ENCODE data around the gene C15orf39. TPM values are rescaled to one million over a fixed set of nuclear protein-coding genes. Genes with fewer than 3 reads are reported as not detected.

Gene C15orf39
- total RNA-seq, 1 donor from 2014 or later = 2.6 TPM

DNA sequence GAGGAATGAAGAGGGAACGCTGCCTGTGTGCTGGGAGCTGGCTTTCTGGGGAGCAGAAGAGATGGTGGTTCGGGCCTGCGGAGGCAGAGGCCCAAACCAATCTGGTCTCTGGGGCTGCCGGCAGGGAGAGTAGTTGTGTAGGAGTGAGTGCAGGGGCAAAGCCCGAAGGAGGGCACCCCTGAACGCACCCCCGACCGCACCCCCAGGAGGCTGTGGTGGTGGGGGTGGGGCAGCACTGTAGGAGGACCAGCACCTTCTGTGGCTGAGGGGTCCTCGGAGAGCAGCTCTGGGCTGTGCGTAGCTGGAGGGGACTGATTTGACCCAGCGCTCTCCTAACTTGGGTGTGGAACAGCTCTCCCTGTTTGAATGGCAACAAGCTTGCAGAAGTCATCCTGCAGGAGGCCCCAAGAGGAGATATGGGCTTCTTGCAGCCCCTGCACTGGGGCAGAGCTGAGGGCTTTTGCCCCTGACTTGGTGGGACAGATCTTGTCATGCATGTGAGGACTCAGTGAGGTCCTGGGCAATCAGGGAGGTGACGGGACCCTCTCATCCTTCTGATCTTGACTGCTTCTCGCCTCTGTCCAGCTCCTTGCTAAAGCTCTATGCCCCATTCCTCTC lies 26.1 kb downstream of the C15orf39 start:
- Histone ChIP-seq H3K4me3 (ENCODE audit: low read length in 3 of 3) (no peak overlapping the region), H3K27ac (ENCODE audit: low read depth, low read length) (no peak overlapping the region), H3K9me3 (ENCODE audit: control insufficient read depth in 3 of 3, low read length in 3 of 3) (no peaks in the 10 kb centered on the region), H3K27me3 (ENCODE audit: control insufficient read depth in 3 of 3, insufficient read depth in 3 of 3, low read length in 3 of 3) (peaks cover 5 to 20% (median 12%) of the 10 kb centered on the region in 3 donors), H3K36me3 (ENCODE audit: control insufficient read depth in 3 of 3, insufficient read depth in 3 of 3, low read length in 3 of 3) (no peaks in the 10 kb centered on the region), H3K9ac (ENCODE audit: low read depth in 1 of 3, low read length in 3 of 3) (no peak overlapping the region), H3K4me1 (ENCODE audit: control insufficient read depth in 3 of 3, insufficient read depth in 3 of 3, low read length in 3 of 3) (peaks cover 0 to 2% (median 0%) of the 10 kb centered on the region in 3 donors)

- Histone ChIP-seq H3K36me3 (ENCODE audit: control insufficient read depth in 3 of 3, insufficient read depth in 3 of 3, low read length in 3 of 3) (no peaks in the 10 kb centered on the region), H3K9me3 (ENCODE audit: control insufficient read depth in 3 of 3, low read length in 3 of 3) (no peaks in the 10 kb centered on the region), H3K9ac (ENCODE audit: low read depth in 1 of 3, low read length in 3 of 3) (no peak overlapping the region), H3K27ac (ENCODE audit: low read depth, low read length) (no peak overlapping the region), H3K4me3 (ENCODE audit: low read length in 3 of 3) (no peak overlapping the region), H3K27me3 (ENCODE audit: control insufficient read depth in 3 of 3, insufficient read depth in 3 of 3, low read length in 3 of 3) (peaks cover 10 to 30% (median 22%) of the 10 kb centered on the region in 3 donors), H3K4me1 (ENCODE audit: control insufficient read depth in 3 of 3, insufficient read depth in 3 of 3, low read length in 3 of 3) (peaks cover 0 to 2% (median 0%) of the 10 kb centered on the region in 3 donors)
These were observed 27.1 kb downstream of the C15orf39 start for GRCh38 chr15:75228787-75229186.

- Histone ChIP-seq H3K9me3 (ENCODE audit: control insufficient read depth in 3 of 3, low read length in 3 of 3) (no peaks in the 10 kb centered on the region), H3K4me1 (ENCODE audit: control insufficient read depth in 3 of 3, insufficient read depth in 3 of 3, low read length in 3 of 3) (peaks cover 0 to 2% (median 0%) of the 10 kb centered on the region in 3 donors), H3K36me3 (ENCODE audit: control insufficient read depth in 3 of 3, insufficient read depth in 3 of 3, low read length in 3 of 3) (no peaks in the 10 kb centered on the region), H3K27ac (ENCODE audit: low read depth, low read length) (no peak overlapping the region), H3K9ac (ENCODE audit: low read depth in 1 of 3, low read length in 3 of 3) (no peak overlapping the region), H3K27me3 (ENCODE audit: control insufficient read depth in 3 of 3, insufficient read depth in 3 of 3, low read length in 3 of 3) (peaks cover 10 to 36% (median 27%) of the 10 kb centered on the region in 3 donors), H3K4me3 (ENCODE audit: low read length in 3 of 3) (no peak overlapping the region)
These were observed 27.7 kb downstream of the C15orf39 start for GRCh38 chr15:75229191-75230015.

DNA sequence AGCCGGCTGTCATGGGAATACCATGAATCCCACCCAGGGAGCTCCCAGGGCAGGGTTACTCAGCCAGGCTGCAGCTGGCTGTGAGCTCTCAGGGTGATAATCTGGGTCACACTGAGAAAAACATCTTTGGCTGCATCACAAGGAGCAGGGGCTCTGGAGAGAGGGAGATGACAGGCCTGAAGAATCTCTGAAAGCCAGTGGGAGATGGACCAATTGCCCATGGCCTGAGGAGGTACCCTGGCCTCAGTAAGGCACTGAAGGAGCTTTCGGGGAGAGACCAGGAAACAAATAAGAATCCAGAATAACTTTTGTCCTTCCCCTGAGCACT lies 28.3 kb downstream of the C15orf39 start:
- Histone ChIP-seq H3K9me3 (ENCODE audit: control insufficient read depth in 3 of 3, low read length in 3 of 3) (no peaks in the 10 kb centered on the region), H3K36me3 (ENCODE audit: control insufficient read depth in 3 of 3, insufficient read depth in 3 of 3, low read length in 3 of 3) (no peaks in the 10 kb centered on the region), H3K9ac (ENCODE audit: low read depth in 1 of 3, low read length in 3 of 3) (no peak overlapping the region), H3K27ac (ENCODE audit: low read depth, low read length) (no peak overlapping the region), H3K27me3 (ENCODE audit: control insufficient read depth in 3 of 3, insufficient read depth in 3 of 3, low read length in 3 of 3) (peaks cover 10 to 41% (median 30%) of the 10 kb centered on the region in 3 donors), H3K4me1 (ENCODE audit: control insufficient read depth in 3 of 3, insufficient read depth in 3 of 3, low read length in 3 of 3) (peaks cover 0 to 2% (median 0%) of the 10 kb centered on the region in 3 donors), H3K4me3 (ENCODE audit: low read length in 3 of 3) (no peak overlapping the region)

DNA sequence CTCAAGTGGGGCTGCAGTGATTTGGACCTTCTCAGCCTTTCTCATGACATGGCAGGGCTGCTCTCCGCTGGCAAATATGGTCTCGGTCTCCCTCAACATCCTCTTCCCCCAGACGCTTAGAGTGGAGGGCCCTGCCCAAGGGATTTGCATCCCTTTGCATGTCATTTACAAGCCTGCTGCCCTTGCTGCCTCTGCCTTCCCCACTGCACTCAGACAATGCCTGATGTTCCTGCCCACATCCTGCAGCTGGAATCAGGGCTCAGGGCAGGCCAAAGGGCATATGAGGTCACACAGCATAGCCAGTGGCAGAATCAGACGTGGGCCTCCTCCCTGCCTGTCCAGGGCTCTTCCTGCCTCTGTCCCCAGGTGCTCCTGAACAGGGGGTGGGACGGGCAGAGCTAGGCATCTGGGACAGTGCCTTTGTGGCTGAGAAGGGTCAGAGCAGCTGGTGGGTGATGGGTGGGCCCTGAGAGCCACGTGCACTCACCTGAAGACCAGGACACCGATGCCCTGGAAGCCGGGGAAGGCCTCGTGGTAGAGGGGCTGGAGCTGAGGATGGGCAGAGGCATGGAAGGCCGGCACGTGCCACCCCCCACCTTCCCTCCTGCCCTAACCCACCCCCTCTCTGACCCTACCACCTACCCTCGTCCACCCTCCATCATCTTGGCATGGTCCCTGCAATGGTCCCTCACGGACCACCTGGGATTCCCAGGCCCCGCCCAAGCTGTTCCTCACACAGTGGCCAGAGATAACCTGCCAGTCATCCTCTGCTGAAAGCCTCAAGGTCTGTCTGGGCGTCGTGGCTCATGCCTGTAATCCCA lies 29.1 kb downstream of the C15orf39 start:
- Histone ChIP-seq H3K27me3 (ENCODE audit: control insufficient read depth in 3 of 3, insufficient read depth in 3 of 3, low read length in 3 of 3) (peaks cover 10 to 44% (median 37%) of the 10 kb centered on the region in 3 donors), H3K9ac (ENCODE audit: low read depth in 1 of 3, low read length in 3 of 3) (no peak overlapping the region), H3K4me1 (ENCODE audit: control insufficient read depth in 3 of 3, insufficient read depth in 3 of 3, low read length in 3 of 3) (peaks cover 0 to 2% (median 0%) of the 10 kb centered on the region in 3 donors)

GRCh38 chr15:75231836-75232235 lies 30.2 kb downstream of the C15orf39 start:
- Histone ChIP-seq H3K27me3 (ENCODE audit: control insufficient read depth in 3 of 3, insufficient read depth in 3 of 3, low read length in 3 of 3) (peaks cover 10 to 45% (median 39%) of the 10 kb centered on the region in 3 donors), H3K9ac (ENCODE audit: low read depth in 1 of 3, low read length in 3 of 3) (no peak overlapping the region), H3K4me1 (ENCODE audit: control insufficient read depth in 3 of 3, insufficient read depth in 3 of 3, low read length in 3 of 3) (peaks cover 0 to 2% (median 0%) of the 10 kb centered on the region in 3 donors), H3K9me3 (ENCODE audit: control insufficient read depth in 3 of 3, low read length in 3 of 3) (no peaks in the 10 kb centered on the region), H3K36me3 (ENCODE audit: control insufficient read depth in 3 of 3, insufficient read depth in 3 of 3, low read length in 3 of 3) (no peaks in the 10 kb centered on the region), H3K27ac (ENCODE audit: low read depth, low read length) (no peak overlapping the region), H3K4me3 (ENCODE audit: low read length in 3 of 3) (no peak overlapping the region)

More for the DNA sequence above, 29.1 kb downstream of the C15orf39 start:
- no peak overlapping the region for H3K27ac ChIP-seq (ENCODE audit: low read depth, low read length)
- H3K4me3 ChIP-seq (ENCODE audit: low read length in 3 of 3) = no peak overlapping the region
- H3K9me3 ChIP-seq (ENCODE audit: control insufficient read depth in 3 of 3, low read length in 3 of 3) = no peaks in the 10 kb centered on the region
- H3K36me3 ChIP-seq (ENCODE audit: control insufficient read depth in 3 of 3, insufficient read depth in 3 of 3, low read length in 3 of 3) = no peaks in the 10 kb centered on the region

- Histone ChIP-seq H3K36me3 (ENCODE audit: control insufficient read depth in 3 of 3, insufficient read depth in 3 of 3, low read length in 3 of 3) (no peaks in the 10 kb centered on the region), H3K4me1 (ENCODE audit: control insufficient read depth in 3 of 3, insufficient read depth in 3 of 3, low read length in 3 of 3) (peaks cover 0 to 2% (median 0%) of the 10 kb centered on the region in 3 donors), H3K9ac (ENCODE audit: low read depth in 1 of 3, low read length in 3 of 3) (no peak overlapping the region), H3K27me3 (ENCODE audit: control insufficient read depth in 3 of 3, insufficient read depth in 3 of 3, low read length in 3 of 3) (peaks cover 11 to 47% (median 42%) of the 10 kb centered on the region in 3 donors), H3K27ac (ENCODE audit: low read depth, low read length) (no peak overlapping the region), H3K9me3 (ENCODE audit: control insufficient read depth in 3 of 3, low read length in 3 of 3) (no peaks in the 10 kb centered on the region), H3K4me3 (ENCODE audit: low read length in 3 of 3) (no peak overlapping the region)
These were observed 30.7 kb downstream of the C15orf39 start for GRCh38 chr15:75232252-75232813.

GRCh38 chr15:75232826-75233503 lies 31.3 kb downstream of the C15orf39 start:
- Histone ChIP-seq H3K27me3 (ENCODE audit: control insufficient read depth in 3 of 3, insufficient read depth in 3 of 3, low read length in 3 of 3) (peaks cover 15 to 53% (median 48%) of the 10 kb centered on the region in 3 donors), H3K27ac (ENCODE audit: low read depth, low read length) (no peak overlapping the region), H3K9me3 (ENCODE audit: control insufficient read depth in 3 of 3, low read length in 3 of 3) (no peaks in the 10 kb centered on the region), H3K36me3 (ENCODE audit: control insufficient read depth in 3 of 3, insufficient read depth in 3 of 3, low read length in 3 of 3) (no peaks in the 10 kb centered on the region), H3K4me1 (ENCODE audit: control insufficient read depth in 3 of 3, insufficient read depth in 3 of 3, low read length in 3 of 3) (peaks cover 0 to 2% (median 0%) of the 10 kb centered on the region in 3 donors), H3K4me3 (ENCODE audit: low read length in 3 of 3) (no peak overlapping the region), H3K9ac (ENCODE audit: low read depth in 1 of 3, low read length in 3 of 3) (no peak overlapping the region)

DNA sequence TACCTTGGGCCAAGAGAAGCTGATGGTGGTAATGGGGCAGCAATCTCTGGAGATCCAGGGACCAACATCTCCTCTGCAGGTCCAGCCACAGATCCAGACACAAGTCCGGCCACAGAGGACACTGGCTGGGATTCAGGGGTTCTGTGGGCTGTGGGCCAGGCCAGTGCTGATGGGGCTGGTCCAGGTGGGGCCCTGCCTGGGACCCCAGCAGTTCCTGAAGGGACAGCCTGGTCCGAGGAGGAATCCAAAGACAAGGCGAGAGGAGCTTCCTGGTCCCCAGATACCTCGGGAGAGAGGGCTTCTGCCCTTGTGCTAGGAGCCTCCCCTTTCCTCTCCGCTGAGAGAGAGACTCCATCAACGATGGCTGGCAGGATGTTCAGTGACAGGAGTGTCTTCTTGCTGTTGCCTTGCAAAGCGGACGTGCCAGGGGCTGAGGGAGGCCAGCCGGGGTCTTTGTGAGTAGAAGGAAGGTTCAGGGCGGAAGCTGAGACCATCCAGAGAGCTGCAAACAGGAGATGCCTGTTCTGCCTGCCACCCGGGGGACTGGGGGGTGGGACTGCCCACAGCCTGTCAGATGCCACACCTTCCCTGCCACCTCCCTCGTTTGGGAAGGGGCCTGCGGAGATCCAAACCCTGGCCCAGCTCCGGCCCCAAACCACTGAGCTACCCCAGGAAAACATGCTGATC lies 32.0 kb downstream of the C15orf39 start:
- no peaks in the 10 kb centered on the region for H3K9me3 ChIP-seq (ENCODE audit: control insufficient read depth in 3 of 3, low read length in 3 of 3)
- no peaks in the 10 kb centered on the region for H3K36me3 ChIP-seq (ENCODE audit: control insufficient read depth in 3 of 3, insufficient read depth in 3 of 3, low read length in 3 of 3)
- H3K4me3 ChIP-seq (ENCODE audit: low read length in 3 of 3) = no peak overlapping the region
- no peak overlapping the region for H3K9ac ChIP-seq (ENCODE audit: low read depth in 1 of 3, low read length in 3 of 3)
- peaks cover 15 to 51% (median 48%) of the 10 kb centered on the region in 3 donors for H3K27me3 ChIP-seq (ENCODE audit: control insufficient read depth in 3 of 3, insufficient read depth in 3 of 3, low read length in 3 of 3)
- H3K4me1 ChIP-seq (ENCODE audit: control insufficient read depth in 3 of 3, insufficient read depth in 3 of 3, low read length in 3 of 3) = peaks cover 0 to 2% (median 0%) of the 10 kb centered on the region in 3 donors
- no peak overlapping the region for H3K27ac ChIP-seq (ENCODE audit: low read depth, low read length)

Data from skeletal muscle tissue (tissue), 4 donors.